Breast epithelium (tissue), 3 donors: Measurements from ENCODE around the gene UGT1A10.

Source experiments
- POLR2AphosphoS5 ChIP-seq, 3 donors: sonication (generic); formaldehyde crosslinking; IDR thresholded peaks; one replicate each; pipeline ENCODE4 v1.6.1; 2017; ENCODE audit warnings: antibody characterized with exemption in 3 of 3
- TF ChIP-seq, protein P1 (sequence below), 3 donors: fragments of 450-650 bp; IDR thresholded peaks; one replicate each; pipeline ENCODE4 v1.5.1; 2016 to 2017; ENCODE audit warnings: antibody characterized with exemption in 3 of 3, mild to moderate bottlenecking in 3 of 3, moderate library complexity in 3 of 3

DNA sequence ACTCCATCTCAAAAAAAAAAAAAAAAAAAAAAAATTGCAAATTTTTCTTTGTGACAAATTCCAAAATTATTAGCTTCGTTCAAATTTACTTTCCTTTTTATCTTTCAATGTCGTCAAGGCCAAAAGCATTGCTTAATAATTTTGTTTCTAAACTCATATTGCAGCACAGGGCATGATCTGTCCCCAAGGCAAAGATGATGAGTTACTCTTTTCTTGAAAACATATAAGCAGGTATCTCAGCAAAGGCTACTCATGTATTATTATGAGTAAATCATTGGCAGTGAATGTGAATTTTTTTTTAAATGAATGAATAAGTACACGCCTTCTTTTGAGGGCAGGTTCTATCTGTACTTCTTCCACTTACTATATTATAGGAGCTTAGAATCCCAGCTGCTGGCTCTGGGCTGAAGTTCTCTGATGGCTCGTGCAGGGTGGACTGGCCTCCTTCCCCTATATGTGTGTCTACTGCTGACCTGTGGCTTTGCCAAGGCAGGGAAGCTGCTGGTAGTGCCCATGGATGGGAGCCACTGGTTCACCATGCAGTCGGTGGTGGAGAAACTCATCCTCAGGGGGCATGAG, 45.4 kb downstream of the UGT1A10 start, which contains the start of gene UGT1A7:
- TF ChIP-seq, protein P1, sequence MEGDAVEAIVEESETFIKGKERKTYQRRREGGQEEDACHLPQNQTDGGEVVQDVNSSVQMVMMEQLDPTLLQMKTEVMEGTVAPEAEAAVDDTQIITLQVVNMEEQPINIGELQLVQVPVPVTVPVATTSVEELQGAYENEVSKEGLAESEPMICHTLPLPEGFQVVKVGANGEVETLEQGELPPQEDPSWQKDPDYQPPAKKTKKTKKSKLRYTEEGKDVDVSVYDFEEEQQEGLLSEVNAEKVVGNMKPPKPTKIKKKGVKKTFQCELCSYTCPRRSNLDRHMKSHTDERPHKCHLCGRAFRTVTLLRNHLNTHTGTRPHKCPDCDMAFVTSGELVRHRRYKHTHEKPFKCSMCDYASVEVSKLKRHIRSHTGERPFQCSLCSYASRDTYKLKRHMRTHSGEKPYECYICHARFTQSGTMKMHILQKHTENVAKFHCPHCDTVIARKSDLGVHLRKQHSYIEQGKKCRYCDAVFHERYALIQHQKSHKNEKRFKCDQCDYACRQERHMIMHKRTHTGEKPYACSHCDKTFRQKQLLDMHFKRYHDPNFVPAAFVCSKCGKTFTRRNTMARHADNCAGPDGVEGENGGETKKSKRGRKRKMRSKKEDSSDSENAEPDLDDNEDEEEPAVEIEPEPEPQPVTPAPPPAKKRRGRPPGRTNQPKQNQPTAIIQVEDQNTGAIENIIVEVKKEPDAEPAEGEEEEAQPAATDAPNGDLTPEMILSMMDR (IDR thresholded peaks at IDR 0.05) = no peak
- no peak for TF ChIP-seq POLR2AphosphoS5 (IDR thresholded peaks at IDR 0.05)
